Measurements from ENCODE around the gene SLC30A9.

SLC30A9 gene

DNA sequence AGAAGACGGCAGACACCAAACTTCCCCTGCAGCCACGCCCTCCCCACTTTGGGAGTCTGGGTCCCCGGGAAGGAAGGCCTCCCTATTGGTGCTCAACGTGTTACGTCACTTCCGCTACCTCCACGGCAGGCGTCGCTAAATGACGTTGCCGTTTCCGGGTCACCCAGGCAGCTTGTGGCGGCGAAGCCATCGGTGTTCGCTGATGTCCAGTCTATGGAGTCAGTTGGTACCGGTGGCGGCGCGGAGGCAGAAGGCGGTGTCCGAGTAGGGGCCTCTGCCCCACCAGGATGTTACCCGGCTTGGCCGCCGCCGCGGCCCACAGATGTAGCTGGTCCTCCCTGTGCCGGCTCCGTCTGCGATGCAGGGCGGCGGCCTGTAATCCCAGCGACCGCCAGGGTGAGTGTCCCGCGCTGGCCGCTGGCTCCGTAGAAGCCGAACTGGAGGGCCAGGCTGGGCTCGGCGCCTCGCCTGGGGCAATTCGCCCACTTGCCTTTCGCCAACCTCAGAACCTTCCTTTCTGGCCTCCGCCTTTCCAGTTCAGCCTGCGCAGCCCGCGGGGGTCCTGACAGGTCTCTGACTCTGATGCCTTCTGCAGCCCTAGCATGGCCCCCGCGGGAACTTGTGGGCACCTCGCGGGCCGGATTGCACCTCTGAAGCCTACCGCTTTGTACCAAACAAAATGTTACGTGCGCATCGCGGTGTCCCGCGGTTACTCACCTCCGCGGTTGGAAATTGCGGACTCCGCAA, at the start of gene SLC30A9:
Gene SLC30A9, plus strand, starts transcription at position 166 of the 747 bp plus-strand sequence. Its CDS starts 122 bp downstream, at position 288.
- DNase-seq: peak; percentile 77 to 87 (median 83)

DNA sequence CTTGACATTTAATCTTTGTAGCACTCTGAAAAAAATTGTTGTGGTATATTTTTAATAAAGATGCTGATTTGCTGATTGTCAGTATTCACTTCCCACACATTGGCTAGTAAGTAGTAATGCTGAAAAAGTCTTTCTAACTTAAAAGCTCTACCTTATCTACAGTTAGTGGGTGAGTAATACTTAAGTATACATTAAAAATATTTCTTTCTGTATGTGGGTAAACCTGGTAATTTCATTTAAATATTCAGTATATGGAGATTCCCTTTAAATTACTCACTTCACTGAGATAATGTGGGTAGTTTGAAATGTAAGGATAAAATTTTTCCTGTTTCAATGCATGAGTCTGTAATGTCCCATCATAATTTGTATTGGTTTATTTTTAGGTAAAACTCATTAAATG, 49.5 kb upstream of the SLC30A9 start:
- no peak for DNase-seq

DNA sequence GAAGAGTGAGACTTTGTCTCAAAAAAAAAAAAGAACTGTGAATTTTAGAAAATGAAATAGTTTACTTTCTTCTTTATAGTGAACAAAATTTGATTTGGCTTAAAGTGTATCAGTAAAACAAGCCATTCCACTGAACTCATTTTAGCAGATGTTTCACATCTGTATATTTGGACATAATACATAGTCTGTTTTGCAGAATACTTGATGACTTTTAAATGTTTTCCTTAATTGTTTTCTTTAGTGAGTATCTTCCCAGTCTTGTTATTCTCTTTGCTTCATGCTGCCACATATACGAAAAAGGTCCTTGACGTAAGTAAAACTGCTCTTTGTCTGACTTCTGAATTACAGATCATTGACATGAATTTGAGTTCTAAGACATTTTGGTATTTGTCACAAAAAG, 46.8 kb upstream of the SLC30A9 start:
- no peak for DNase-seq

DNA sequence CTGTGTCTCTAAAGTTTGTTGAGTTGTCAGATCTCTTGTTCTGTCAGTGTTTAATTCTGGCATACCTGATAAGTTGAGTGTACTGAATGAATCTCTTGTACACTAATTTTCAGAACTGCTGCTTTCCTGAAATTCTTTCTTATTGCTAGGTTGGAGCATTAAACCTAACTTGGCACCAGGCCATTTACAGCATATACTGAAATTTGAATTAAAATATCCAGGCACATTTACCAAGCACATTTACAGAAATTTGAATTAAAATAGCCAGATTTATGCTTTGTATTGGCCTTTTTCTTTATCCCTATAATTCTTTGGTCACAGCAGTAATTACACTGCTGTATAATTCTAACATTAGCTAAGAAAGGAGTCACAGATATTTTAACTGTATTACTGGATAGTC, 46.2 kb upstream of the SLC30A9 start:
- DNase-seq: no peak

DNA sequence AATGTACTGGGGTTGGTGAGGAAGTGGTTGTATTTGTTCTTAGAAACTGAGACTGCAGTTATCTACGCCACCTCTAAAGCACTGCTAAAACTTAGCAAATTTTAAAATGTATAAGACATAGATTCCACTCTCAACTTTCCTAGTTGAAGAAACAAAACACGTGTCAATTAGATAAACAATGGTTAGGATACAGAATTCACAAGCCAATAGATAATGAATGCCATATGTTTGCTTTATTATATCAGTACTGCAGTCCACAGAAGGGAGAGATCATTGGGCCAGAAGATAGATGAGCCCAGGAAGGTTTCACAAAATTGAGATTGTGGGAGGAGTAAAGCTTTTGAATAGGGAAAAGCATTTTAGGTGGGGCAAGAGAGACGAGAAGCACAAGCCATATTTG, 40.8 kb upstream of the SLC30A9 start:
- DNase-seq: no peak

DNA sequence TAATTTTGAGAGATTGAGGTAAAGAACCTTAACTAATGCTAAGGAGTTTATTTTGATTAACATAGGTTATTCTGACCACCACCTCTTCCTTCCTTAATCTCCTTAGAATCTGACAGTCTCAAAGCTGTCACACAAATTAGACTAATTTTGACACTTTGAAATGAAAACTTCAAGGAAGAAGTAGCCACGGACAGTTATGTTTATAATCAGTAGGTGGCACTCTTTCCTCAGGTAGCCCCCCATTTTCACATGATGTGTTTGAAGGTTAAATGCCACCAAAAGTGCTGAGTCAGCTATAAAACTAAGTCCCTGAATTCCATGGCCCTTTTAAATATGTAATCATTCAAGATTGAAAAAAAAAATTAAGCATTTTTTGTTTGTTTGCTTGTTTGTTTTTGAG, 32.7 kb upstream of the SLC30A9 start:
- no peak for DNase-seq

DNA sequence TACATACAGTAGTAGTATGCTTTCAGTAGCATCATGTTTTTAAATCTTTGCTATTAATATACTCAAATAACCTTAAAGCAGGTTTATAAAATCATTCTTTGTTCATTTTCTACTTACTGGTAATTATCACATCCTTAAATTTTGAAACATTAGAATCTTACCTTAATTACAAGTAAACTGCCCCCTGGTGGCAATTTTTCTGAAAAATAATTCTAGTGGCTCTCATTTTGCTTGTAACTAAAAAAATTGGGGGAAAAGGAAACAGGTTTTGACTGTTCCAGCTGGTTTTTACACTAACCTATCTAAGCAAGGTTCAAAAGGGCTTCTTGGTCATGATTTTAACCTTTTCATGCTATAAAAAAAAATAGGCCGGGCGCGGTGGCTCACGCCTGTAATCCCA, 27.2 kb upstream of the SLC30A9 start:
- no peak for DNase-seq

DNA sequence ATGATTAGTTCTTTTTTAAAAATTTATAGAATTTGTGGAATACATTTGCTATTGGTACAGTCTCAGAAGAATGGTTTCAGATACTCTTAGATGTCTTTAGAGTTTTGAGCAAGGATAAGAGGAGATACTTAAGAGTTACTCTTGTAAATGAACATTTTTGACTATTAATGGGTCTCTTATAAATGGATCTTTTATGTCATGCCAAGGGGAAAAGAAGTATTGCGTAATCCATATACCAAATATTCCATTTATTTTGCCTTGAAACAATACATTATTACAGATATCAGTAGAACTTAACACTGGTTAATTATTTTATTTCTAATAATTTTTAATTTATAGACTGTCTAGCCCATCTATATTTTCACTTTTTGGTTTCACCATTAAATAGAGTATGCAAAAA, 25.9 kb upstream of the SLC30A9 start:
- DNase-seq: no peak

DNA sequence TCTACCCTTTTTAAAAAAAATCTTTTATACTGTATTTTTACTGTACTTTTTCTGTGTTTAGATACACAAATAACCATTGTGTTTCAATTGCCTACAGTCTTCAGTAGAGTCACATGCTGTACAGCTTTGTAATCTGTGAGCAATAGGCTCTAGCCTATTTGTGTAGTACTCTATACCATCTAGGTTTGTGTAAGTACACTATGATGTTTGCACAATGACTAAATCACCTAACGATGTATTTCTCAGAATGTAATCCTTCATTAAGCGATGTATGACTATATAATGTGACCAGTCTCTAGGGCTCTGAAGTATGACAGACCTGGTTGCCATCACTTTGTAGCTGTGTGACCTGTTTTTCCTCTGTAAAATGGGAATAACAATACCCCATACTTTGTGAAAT, 22.9 kb upstream of the SLC30A9 start:
- no peak for DNase-seq

DNA sequence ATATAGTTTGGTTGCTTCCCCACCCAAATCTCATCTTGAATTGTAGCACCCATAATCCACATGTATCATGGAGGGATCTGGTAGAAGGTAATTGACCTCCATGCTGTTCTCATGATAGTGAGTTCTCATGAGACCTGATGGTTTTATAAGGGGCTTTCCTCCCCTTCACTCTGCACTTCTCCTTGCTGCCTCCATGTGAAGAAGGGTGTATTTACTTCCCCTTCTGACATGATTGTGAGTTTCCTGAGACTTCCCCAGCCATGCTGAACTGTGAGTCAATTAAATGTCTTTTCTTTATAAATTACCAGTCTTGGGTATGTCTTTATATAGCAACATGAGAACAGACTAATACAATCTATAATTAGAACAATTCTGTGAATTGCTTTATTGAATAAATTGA, 20.7 kb upstream of the SLC30A9 start:
- DNase-seq: no peak

DNA sequence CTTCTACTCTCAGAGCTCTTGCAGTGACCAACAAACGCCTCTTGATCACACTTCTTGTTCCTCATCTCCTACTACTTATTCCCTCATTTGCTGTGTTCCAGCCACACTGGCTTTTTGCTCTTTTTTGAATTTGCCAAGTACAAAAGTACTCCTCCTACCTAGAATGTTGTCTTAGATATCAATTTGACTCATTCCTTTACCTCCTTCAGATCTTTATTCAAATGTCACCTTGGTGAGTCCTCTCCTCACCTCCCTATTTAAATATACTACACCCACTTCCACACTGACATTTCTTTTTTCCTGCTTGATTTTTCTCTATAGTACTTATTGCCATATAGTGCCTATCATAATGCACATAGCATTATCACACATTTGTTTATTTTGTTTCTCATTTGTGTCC, 15.0 kb upstream of the SLC30A9 start:
- DNase-seq: no peak

DNA sequence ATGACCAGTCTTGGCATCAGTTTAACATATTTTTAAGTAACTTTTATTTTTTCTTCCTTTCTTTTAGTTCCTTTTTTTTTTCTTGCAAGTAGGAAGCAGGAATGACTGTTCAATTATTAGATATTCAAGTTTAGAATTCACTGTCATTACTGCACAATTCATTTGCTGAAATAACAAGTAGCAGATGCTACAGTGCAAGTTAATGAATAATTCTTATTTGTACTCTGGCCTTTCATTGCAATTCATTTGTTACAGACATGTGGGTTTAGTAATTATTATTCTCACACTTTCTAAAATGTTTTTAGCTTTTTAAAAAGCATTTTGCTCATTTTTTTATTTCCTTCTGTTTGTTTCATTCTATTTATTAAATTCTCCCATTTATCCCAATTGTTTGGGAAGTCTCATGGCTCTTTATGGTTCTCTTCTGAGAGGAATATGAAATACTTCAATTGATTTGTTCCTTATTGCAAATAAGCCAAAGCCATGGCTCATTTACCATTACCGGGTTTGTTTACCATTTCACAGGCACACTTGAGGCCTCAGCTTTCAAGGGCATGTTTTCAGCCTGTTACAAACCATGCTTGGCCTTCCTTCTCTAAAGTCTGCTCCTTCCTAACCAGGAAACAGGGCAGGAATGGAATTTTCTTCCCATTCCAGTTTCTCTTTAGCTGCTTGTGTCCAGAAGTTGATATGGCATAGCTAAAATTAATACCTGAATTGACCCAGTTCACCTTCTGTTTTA, 13.4 kb upstream of the SLC30A9 start:
- DNase-seq: no peak

DNA sequence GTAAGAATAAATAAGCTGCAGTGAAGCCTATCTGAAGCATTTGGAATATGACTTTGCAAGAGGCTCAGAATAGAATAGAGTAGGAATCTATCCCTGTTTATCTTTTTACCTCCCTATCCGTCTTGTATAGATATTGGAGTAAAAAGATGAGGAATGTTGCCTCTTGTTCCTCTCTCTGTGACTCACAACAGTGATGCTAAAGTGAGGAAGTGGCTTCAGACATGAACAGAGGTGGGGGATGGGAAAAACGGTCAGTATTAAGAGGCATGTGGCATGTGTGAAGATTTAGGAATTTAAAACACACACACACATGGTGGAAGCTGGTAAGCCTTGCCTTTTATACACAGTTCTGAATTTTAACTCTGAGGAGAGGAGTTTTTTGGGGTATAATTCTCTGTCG, 12.6 kb upstream of the SLC30A9 start:
- DNase-seq: no peak

DNA sequence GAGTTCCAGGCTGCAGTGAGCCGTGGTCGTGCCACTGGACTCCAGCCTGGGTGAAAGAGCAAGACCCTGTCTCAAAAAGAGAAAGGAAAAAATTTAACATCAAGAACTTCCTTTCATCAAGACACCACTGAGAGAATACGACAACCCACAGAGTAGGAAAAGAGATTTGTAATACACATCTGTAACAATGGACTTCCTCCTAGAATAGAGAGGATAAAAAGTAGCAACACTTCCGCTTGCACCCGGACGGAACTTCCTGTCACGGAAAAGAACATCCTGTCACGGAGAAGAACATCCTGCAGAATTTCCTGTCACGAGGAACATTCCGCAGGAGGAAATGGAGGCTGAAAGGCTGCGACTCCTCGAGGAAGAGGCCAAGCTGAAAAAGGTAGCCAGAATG, 8.9 kb upstream of the SLC30A9 start, which contains the start of gene DCAF4L1:
Gene DCAF4L1, plus strand, starts transcription at position 301 of the 400 bp plus-strand sequence. Its CDS starts 37 bp downstream, at position 338.
- no peak for DNase-seq

DNA sequence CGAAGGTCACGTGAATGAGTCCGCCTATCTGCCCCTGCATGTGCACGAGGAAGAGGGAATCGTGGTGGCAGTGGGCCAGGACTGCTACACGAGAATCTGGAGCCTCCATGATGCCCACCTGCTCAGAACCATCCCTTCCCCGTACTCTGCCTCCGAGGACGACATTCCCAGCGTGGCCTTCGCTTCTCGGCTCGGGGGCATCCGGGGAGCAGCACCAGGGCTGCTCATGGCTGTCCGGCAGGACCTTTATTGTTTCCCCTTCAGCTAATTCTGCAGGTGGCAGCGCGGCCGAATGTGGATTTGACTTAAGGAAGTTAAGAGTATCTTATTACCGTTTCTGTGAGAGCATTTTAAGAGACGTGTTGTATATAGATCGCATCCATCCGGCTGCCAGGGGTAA, 7.6 kb upstream of the SLC30A9 start:
- DNase-seq: no peak

DNA sequence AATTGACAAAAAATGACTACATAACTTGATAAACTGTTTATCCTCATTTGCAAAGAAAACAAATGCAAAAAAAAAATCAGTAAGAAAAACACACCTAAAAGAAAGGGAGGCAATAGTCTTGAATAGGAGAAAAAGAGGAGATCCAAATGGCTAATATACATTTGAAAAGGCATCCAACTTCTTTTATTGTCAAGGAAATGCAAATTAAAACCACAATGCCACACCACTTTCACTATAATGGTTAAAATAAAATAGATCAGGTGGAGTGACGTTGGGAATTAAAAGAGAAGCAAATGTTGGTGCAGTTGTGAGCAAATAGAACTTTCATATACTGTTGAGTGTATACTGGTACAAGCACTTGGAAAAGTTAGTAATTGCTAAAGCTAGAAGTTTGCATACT, 5.2 kb upstream of the SLC30A9 start:
- no peak for DNase-seq

DNA sequence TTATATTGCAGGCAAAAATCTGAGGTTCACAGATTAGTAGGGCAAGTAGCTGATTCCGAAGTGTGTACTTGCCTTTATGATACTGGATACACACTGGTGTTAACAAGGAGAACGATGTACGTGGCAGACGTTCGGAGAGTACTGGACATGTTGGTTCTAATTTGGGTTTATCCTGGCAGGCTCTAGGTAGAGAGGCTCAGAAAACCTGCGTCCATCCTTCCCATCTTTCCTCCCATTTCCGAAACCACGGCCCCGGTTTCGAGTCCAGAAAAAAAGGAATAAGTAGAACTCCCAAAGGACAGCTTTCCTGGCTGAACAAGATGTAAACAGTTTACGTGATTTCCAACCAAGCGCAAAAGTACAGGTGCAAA, 351 bp upstream of the SLC30A9 start:
- no peak for DNase-seq

DNA sequence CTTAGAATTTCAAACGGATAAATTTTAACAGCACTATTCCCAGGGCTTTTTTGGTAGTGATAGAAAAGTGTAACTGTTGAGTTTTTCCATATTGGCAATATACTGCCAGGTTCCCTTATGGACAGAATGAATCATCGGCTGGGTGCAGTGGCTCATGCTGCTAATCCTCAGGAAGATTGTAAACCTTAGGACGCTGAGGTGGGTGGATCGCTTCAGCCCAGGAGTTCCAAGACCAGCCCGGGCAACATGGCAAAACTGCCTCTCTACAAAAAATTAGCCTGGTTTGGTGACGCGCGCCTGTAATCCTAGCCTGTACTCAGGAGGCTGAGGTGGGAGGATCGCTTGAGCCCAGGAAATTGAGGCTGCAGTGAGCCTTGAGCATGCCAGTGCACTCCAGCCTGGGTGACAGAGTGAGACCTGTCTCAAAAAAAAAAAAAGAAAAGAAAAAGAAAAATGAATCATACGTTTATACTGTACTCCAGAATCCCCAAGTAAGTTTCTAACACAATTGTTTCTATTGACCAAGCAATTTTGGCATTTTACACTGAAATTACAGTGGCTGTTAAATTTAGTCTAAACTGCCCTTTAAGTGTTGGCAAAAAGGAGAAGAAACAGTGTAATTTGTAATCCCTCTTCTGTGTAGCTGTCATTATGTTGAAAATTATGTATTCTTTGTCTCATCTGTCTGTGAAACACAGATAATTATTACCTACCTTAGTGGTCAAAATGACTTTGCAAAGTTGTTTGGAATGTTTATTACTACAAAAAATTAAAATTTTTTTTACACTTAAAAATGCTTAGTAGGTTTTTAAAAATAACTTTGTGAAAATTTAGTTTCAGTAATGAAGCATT, 1.8 kb downstream of the SLC30A9 start:
- no peak for DNase-seq

DNA sequence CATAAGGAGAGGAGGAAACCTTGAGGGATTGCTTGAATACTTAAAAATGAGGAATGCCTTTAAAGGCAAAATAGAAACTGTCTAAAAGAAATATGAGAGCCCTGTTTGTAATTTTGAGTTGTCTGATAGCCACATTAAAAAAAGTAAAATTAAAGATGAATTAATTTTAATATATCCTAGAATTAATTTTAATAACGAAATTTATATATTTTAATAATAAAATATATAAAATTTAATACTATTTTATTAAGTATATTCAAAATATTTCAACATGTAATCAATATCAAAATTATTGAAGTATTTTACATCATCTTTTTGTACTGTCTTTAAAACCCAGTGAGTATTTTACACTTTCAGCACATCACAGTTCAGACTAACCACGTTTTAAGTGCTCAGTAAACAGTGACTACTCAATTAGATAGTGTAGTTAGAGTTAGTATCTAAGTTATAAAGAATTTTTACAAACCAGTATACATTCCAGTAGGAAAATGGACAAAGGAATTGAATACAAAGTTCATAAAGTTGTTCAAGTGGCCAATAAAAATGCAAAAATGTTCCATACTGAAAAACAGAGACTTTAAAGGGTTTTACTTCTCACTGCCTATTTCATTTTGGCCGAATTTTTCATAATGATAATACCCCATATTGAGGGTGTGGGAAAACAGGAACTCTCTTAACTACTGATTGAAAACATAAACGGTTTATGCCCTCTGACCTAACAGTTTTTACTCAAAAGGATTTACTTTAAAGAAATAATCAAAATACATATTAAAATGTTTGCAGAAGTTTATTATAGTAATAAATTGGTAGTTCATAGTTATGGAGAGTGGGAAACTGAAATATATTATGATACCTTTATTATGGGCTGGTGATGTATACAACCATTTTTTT, 2.9 kb downstream of the SLC30A9 start:
- no peak for DNase-seq

DNA sequence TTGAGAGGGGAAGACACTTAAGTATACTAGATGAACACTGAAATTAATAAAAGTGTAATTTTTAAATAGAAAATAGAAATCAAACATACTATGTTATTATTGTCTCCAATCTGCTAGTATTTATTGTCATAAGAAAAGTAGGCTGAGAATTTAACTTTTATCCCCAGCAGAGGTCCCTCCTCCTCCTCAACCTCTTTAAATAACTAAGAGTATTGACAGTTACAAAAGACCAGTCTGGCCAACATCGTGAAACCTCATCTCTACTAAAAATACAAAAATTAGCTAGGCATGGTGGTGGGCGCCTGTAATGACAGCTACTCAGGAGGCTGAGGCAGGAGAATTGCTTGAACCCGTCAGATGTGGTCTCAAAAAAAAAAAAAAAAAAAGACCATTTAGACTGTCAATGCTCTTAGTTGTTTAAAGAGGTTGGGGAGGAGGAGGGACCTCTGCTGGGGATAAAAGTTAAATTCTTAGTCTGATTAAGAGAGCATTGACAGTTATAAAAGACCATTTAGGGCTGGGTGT, 4.2 kb downstream of the SLC30A9 start:
- DNase-seq: no peak

DNA sequence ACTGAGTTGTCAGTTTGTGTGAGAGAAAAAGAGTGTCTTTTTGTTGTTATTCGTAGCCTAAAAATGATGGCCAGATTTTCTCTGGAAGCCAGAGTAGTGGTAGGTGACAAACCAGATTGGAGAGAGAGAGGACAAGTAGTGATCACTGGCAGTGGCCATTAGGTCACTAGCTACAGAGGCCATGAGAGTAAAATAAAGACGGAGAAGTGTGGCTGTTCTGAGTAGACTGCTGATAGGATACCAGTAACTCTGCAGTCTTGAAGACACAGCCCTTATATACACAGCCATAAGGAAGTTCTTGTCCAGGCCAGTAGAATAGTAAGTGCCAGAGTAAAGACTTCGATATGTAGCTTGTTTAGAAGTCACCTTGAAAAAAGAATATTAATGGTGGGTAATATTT, 7.7 kb downstream of the SLC30A9 start:
- DNase-seq: no peak

DNA sequence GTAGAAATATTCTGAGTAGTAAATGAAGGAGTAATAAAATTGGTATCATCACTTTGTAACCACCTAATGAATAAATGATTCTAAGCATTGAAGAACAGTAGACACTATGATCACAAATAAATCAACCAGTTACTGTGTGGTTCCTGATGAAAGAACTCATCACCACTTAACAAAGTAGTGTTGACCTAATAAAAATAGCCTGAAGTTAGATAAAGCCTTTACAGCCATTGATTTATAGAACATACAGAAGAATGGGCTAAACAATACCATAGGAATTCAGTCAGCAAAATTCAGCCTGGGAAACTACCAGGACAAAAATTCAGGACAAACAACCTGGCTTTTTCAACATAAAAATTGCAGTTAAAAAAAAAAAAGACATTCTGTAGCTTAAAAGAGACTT, 9.0 kb downstream of the SLC30A9 start:
- DNase-seq: no peak

Measured in activated CD4-positive, CD25-positive, alpha-beta regulatory T cell (primary cell).